SJSA1 (cell line): Measurements from ENCODE around the gene KIAA0232. TPM values are rescaled to one million over a fixed set of nuclear protein-coding genes. Genes with fewer than 3 reads are reported as not detected.

Source experiments
- DNase-seq, 2 experiments: peaks; one replicate each; pipeline ENCODE4 v3.0.0-alpha.2; 2015 to 2020; ENCODE audit warnings: low spot score in 2 of 2, low read depth in 1 of 2
- H3K27ac ChIP-seq: fragments of 250-450 bp; sonication (Bioruptor Pico); 2 replicates; pipeline ENCODE4 v1.5.1; 2020; ENCODE audit warnings: mild to moderate bottlenecking, moderate library complexity
- H3K27me3 ChIP-seq: fragments of 250-450 bp; sonication (Bioruptor Pico); replicated peaks from 2 replicates; pipeline ENCODE4 v1.5.1; 2020; ENCODE audit warnings: mild to moderate bottlenecking, moderate library complexity
- H3K36me3 ChIP-seq: fragments of 250-450 bp; sonication (Bioruptor Pico); 2 replicates; pipeline ENCODE4 v1.5.1; 2020; ENCODE audit warnings: mild to moderate bottlenecking
- H3K4me1 ChIP-seq: fragments of 250-450 bp; sonication (Bioruptor Pico); replicated peaks from 2 replicates; pipeline ENCODE4 v1.6.1; 2021; ENCODE audit warnings: mild to moderate bottlenecking
- H3K4me3 ChIP-seq: fragments of 250-450 bp; sonication (Bioruptor Pico); 2 replicates; pipeline ENCODE4 v1.5.1; 2020; ENCODE audit warnings: mild to moderate bottlenecking
- H3K9me3 ChIP-seq: fragments of 250-450 bp; sonication (Bioruptor Pico); replicated peaks from 2 replicates; pipeline ENCODE4 v1.5.1; 2020; ENCODE audit warnings: mild to moderate bottlenecking
- total RNA-seq: library from RNA; depleted of rRNA; stranded (reverse); fragments of >200 nt; shearing (Covaris generic); gene quantifications from 2 replicates; pipeline ENCODE4 v1.2.3, GENCODE V29; 2014

The KIAA0232 gene
- total RNA-seq, 1 experiment from 2014 or later: 19.8 TPM

GRCh38 chr4:6847178-6847577 lies 64.7 kb downstream of the KIAA0232 start:
- no peaks in the 10 kb centered on the region for H3K4me1 ChIP-seq
- H3K36me3 ChIP-seq: peaks cover 14% of the 10 kb centered on the region; the same call in 1 of the 2 replicates
- DNase-seq: no peak
- no peaks in the 10 kb centered on the region for H3K9me3 ChIP-seq
- no peaks in the 10 kb centered on the region for H3K27me3 ChIP-seq
- no peak overlapping the region for H3K4me3 ChIP-seq
- H3K27ac ChIP-seq: no peak overlapping the region

- Histone ChIP-seq H3K9me3 (no peaks in the 10 kb centered on the region), H3K27ac (no peak overlapping the region), H3K4me1 (no peaks in the 10 kb centered on the region), H3K27me3 (no peaks in the 10 kb centered on the region), H3K4me3 (no peak overlapping the region), H3K36me3 (peaks cover 20% of the 10 kb centered on the region)
- no peak for DNase-seq
Observed at GRCh38 chr4:6848717-6849305, 66.3 kb downstream of the KIAA0232 start.

DNA sequence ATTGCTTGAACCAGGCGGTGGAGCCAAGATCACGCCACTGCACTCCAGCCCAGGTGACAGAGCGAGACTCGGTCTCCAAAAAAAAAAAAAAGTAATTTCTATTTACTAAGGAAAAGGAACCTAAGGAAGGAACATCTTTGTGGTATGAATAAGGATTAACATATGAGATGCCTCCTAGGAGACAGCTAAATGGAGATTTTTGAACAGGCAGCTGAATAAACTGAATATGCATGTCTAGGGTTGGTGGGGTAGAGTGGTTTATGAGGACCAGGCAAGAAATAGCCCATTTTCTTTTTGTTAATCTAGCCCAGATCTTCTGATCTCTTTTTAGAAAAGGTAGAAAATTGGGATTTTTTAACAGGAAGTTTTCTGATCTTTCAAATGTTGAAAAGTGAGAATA lies 67.2 kb downstream of the KIAA0232 start:
- no peak for DNase-seq
- no peak overlapping the region for H3K27ac ChIP-seq
- no peaks in the 10 kb centered on the region for H3K4me1 ChIP-seq
- peaks cover 16% of the 10 kb centered on the region for H3K36me3 ChIP-seq
- H3K27me3 ChIP-seq: no peaks in the 10 kb centered on the region
- no peak overlapping the region for H3K4me3 ChIP-seq
- no peaks in the 10 kb centered on the region for H3K9me3 ChIP-seq

- no peak overlapping the region for H3K27ac ChIP-seq
- no peaks in the 10 kb centered on the region for H3K27me3 ChIP-seq
- no peak for DNase-seq
- peaks cover 10% of the 10 kb centered on the region for H3K4me1 ChIP-seq
- peaks cover 13% of the 10 kb centered on the region for H3K36me3 ChIP-seq
- no peaks in the 10 kb centered on the region for H3K9me3 ChIP-seq
- H3K4me3 ChIP-seq: no peak overlapping the region
Observed at GRCh38 chr4:6851431-6851830, 68.9 kb downstream of the KIAA0232 start.

GRCh38 chr4:6851962-6852361 lies 69.4 kb downstream of the KIAA0232 start:
- DNase-seq: no peak
- no peaks in the 10 kb centered on the region for H3K9me3 ChIP-seq
- peaks cover 12% of the 10 kb centered on the region for H3K4me1 ChIP-seq
- no peak overlapping the region for H3K4me3 ChIP-seq
- no peak overlapping the region for H3K27ac ChIP-seq
- peaks cover 18% of the 10 kb centered on the region for H3K36me3 ChIP-seq
- H3K27me3 ChIP-seq: no peaks in the 10 kb centered on the region

GRCh38 chr4:6852582-6852981 lies 70.1 kb downstream of the KIAA0232 start:
- Histone ChIP-seq H3K27ac (no peak overlapping the region), H3K36me3 (peaks cover 25% of the 10 kb centered on the region), H3K4me3 (no peak overlapping the region), H3K27me3 (no peaks in the 10 kb centered on the region), H3K4me1 (peaks cover 12% of the 10 kb centered on the region), H3K9me3 (no peaks in the 10 kb centered on the region)
- DNase-seq: no peak

GRCh38 chr4:6854098-6854744 lies 71.7 kb downstream of the KIAA0232 start:
- no peak overlapping the region for H3K4me3 ChIP-seq
- H3K27ac ChIP-seq: no peak overlapping the region
- peaks cover 30% of the 10 kb centered on the region for H3K36me3 ChIP-seq
- DNase-seq: no peak
- H3K4me1 ChIP-seq: peaks cover 12% of the 10 kb centered on the region
- no peaks in the 10 kb centered on the region for H3K27me3 ChIP-seq
- H3K9me3 ChIP-seq: no peaks in the 10 kb centered on the region

DNA sequence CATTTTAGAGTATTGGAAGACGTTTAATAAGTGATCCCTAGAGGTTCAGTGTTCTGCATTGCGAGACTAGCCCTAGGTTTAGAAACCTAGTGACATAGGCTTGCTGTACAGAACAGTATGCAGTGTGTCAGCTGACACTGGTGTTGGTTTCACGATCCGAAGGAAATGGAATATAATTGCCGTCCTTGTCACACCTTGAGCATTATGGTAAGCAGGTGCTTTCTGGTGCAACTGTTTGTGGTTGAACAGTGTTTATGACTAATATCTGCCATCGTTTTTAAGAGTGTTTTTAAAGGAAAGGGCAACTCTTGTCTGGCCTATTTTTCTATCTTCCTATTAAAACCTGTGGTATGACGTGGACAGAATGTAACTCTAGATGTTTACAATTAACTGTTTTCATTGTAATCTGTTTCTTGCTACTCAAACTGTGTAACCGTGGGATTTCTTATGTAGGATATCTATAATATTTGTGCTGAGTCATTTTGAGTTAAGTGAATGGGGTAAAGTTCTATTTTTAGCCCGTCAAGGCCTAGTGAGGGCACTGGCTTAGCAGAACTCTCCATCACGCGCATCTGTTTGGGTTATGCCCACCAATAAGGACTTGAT lies 73.3 kb downstream of the KIAA0232 start:
- no peaks in the 10 kb centered on the region for H3K27me3 ChIP-seq
- peaks cover 12% of the 10 kb centered on the region for H3K4me1 ChIP-seq
- peak in 1 of 2 experiments; percentile 63 for DNase-seq
- peaks cover 32% of the 10 kb centered on the region for H3K36me3 ChIP-seq
- H3K9me3 ChIP-seq: no peaks in the 10 kb centered on the region
- no peak overlapping the region for H3K4me3 ChIP-seq
- H3K27ac ChIP-seq: peak overlapping the region; percentile 69

- DNase-seq: no peak
- Histone ChIP-seq H3K27ac (peak overlapping the region; percentile 69), H3K4me1 (peaks cover 12% of the 10 kb centered on the region), H3K4me3 (no peak overlapping the region), H3K9me3 (no peaks in the 10 kb centered on the region), H3K27me3 (no peaks in the 10 kb centered on the region), H3K36me3 (peaks cover 38% of the 10 kb centered on the region)
Observed at GRCh38 chr4:6856391-6856790, 73.9 kb downstream of the KIAA0232 start.

DNA sequence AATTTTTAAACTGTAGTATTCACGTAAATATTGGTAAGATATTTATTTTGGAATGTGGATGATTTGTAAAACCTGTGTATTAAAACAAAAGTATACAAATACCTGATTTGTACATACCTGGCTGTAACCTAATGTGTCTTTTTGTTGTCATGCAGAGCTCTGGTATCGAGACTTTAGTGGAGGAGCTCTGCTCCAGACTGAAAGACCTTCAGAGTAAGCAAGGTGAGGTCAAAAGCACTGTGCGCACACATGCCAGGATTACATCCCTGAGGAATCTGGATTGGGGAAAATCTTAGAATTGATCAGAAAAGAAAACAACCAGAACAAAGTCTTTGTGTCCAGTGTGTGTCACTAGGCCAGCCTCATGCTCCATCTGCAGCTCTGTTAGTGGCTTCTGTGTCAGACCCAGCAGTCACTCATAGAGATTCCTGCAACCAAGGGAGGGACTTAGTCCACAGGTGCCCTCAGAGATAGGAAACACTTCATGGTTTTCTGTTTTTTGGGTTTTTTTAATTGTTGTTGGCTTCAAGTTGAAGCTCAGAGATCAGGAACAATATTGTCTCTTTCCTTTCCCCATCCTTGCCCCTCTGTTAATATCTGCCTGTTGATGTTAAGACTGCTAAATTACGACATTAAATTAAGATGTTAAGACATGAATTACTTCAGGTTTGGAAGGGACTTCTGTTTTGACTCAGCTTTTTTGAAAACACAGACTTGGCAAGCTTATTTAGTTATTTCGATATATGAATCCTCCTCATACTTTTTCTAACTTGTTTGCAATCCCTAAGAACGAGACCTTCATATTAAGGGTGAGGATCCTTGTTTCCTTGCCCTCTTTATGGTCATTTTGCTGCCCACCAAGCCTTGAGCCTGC lies 74.7 kb downstream of the KIAA0232 start:
- no peaks in the 10 kb centered on the region for H3K27me3 ChIP-seq
- H3K9me3 ChIP-seq: no peaks in the 10 kb centered on the region
- no peak overlapping the region for H3K4me3 ChIP-seq
- peaks cover 46% of the 10 kb centered on the region for H3K36me3 ChIP-seq
- DNase-seq: no peak
- peaks cover 12% of the 10 kb centered on the region for H3K4me1 ChIP-seq
- no peak overlapping the region for H3K27ac ChIP-seq

DNA sequence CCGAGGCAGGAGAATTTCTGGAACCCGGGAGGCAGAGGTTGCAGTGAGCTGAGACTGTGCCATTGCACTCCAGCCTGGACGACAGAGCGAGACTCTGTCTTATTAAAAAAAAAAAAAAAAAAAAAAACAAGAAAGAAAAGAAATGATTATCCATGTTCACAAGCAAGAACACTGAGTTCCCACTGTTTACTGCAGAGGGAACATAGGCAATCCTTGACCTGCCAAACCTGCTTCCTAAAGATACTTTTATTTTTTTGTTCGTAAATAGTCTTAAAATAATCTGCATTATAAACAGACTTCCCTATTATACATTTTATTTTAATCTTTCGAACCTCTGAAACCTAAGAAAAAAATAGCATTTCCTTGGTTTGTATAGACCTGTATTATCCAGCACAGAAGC lies 76.5 kb downstream of the KIAA0232 start:
- Histone ChIP-seq H3K27ac (no peak overlapping the region), H3K27me3 (no peaks in the 10 kb centered on the region), H3K9me3 (no peaks in the 10 kb centered on the region), H3K4me3 (no peak overlapping the region), H3K36me3 (peaks cover 56% of the 10 kb centered on the region), H3K4me1 (peaks cover 12% of the 10 kb centered on the region)
- DNase-seq: no peak

- Histone ChIP-seq H3K27ac (no peak overlapping the region), H3K36me3 (peaks cover 56% of the 10 kb centered on the region), H3K9me3 (no peaks in the 10 kb centered on the region), H3K4me3 (no peak overlapping the region), H3K27me3 (no peaks in the 10 kb centered on the region), H3K4me1 (peaks cover 12% of the 10 kb centered on the region)
- no peak for DNase-seq
Observed at GRCh38 chr4:6859543-6859942, 77.0 kb downstream of the KIAA0232 start.

DNA sequence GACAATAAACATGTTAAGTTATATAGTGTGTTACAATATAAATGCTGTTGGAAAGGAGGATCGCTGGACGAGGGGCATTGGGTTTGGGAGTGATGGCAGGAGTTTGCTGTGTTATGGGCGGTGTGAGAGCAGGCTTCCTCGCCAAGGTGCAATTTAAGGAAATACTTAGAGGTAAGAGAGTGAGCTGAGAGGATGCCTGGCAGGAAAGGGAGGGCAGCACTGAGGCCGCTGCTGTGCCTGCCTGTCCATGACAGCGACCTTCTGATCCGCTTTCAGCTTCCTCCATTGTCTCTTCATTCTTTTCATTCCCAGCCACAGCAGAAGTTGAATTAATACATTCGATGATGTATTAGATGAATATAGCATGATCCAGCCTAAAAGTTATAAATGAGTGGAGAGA lies 85.9 kb downstream of the KIAA0232 start:
- Histone ChIP-seq H3K4me3 (no peak overlapping the region), H3K4me1 (no peaks in the 10 kb centered on the region), H3K9me3 (no peaks in the 10 kb centered on the region), H3K27me3 (no peaks in the 10 kb centered on the region), H3K36me3 (peaks cover 37% of the 10 kb centered on the region), H3K27ac (no peak overlapping the region)
- no peak for DNase-seq

- no peaks in the 10 kb centered on the region for H3K9me3 ChIP-seq
- H3K4me1 ChIP-seq: no peaks in the 10 kb centered on the region
- DNase-seq: no peak
- H3K36me3 ChIP-seq: peaks cover 46% of the 10 kb centered on the region
- no peak overlapping the region for H3K4me3 ChIP-seq
- H3K27ac ChIP-seq: no peak overlapping the region
- no peaks in the 10 kb centered on the region for H3K27me3 ChIP-seq
Observed at GRCh38 chr4:6869944-6870343, 87.4 kb downstream of the KIAA0232 start.
